Natural killer cell (primary cell): Measurements from ENCODE around the gene CPSF3. TPM values are rescaled to one million over a fixed set of nuclear protein-coding genes. Genes with fewer than 3 reads are reported as not detected.

ENCODE experiments used
- ATAC-seq, 3 donors: fragments of 150-1000 bp in 2 of 3; fragments of 200-7000 bp in 1 of 3; cut with Tn5 transposase; 1 replicate in 1 of 3; 2 replicates in 2 of 3; pipeline ENCODE4 v1.10.0; 2021; ENCODE audit warnings: mild to moderate bottlenecking in 2 of 3, moderate library complexity in 2 of 3
- DNase-seq, 2 donors: peaks; one replicate each; pipeline versions ENCODE4 v3.0.0 to v3.0.0-alpha.2; 2013 to 2021; ENCODE audit warnings: mixed read lengths in 1 of 2
- H3K27ac ChIP-seq: one replicate; pipeline ENCODE4 v1.5.1; 2013; ENCODE audit warnings: mild to moderate bottlenecking, low read length
- H3K27me3 ChIP-seq: one replicate; pipeline ENCODE4 v1.6.1; 2013; ENCODE audit warnings: low read length; ENCODE audit not compliant: control insufficient read depth, insufficient read depth
- H3K36me3 ChIP-seq: one replicate; pipeline ENCODE4 v1.6.1; 2013; ENCODE audit warnings: low read length; ENCODE audit not compliant: control insufficient read depth, insufficient read depth
- H3K4me1 ChIP-seq: one replicate; pipeline ENCODE4 v1.6.1; 2013; ENCODE audit warnings: low read length; ENCODE audit not compliant: control insufficient read depth, insufficient read depth
- H3K4me3 ChIP-seq: one replicate; pipeline ENCODE4 v1.5.1; 2013; ENCODE audit warnings: low read length
- H3K9me3 ChIP-seq: one replicate; pipeline ENCODE4 v1.6.1; 2013; ENCODE audit warnings: low read length; ENCODE audit not compliant: control insufficient read depth, insufficient read depth
- H3K27ac Mint-ChIP-seq, 2 donors: one replicate each; pipeline ENCODE4 v1.8.0; 2022; ENCODE audit warnings: mild to moderate bottlenecking in 2 of 2, mixed read lengths in 2 of 2, moderate library complexity in 1 of 2
- H3K27me3 Mint-ChIP-seq, 2 donors: one replicate each; pipeline ENCODE4 v1.8.0; 2022; ENCODE audit warnings: low read depth in 2 of 2, mixed read lengths in 2 of 2
- H3K36me3 Mint-ChIP-seq: one replicate; pipeline ENCODE4 v1.8.0; 2022; ENCODE audit warnings: mixed read lengths
- H3K4me1 Mint-ChIP-seq, 2 donors: one replicate each; pipeline ENCODE4 v1.8.0; 2022; ENCODE audit warnings: mixed read lengths in 2 of 2
- H3K4me3 Mint-ChIP-seq: one replicate; pipeline ENCODE4 v1.8.0; 2022; ENCODE audit warnings: mild to moderate bottlenecking, moderate library complexity, mixed read lengths
- H3K9me3 Mint-ChIP-seq, 2 donors: one replicate each; pipeline ENCODE4 v1.8.0; 2022; ENCODE audit warnings: mixed read lengths in 2 of 2
- CTCF ChIP-seq: fragments of 200-600 bp; IDR thresholded peaks from one replicate; pipeline ENCODE4 v1.8.0; 2022; ENCODE audit warnings: antibody characterized with exemption
- WGBS: methylation state at CpG from one replicate; pipeline ENCODE4 v1.1.7; 2013; ENCODE audit warnings: missing lambda C conversion rate; ENCODE audit not compliant: insufficient coverage; 5-methylcytosine and 5-hydroxymethylcytosine counted together
- intact Hi-C: fragments of 100-400 bp; cut with micrococcal nuclease; formaldehyde crosslinking; loops from one replicate; pipeline ENCODE4 v1.14.2; 2022
- total RNA-seq, 4 donors: library from RNA; stranded (reverse); fragments of 120-200 nt in 1 of 4; gene quantifications; one replicate each; pipeline versions ENCODE4 v1.2.3 to v1.2.4, GENCODE V29; 2013 to 2022

Gene CPSF3
- total RNA-seq, 3 donors from 2014 or later (not counting 1 experiment from before 2014, with no cell fraction given) = 28.4 to 30.7 (median 28.7) TPM

- WGBS = no CpG with 5 or more reads among the region's 1 CpG
- H3K4me3 ChIP-seq = no peak overlapping the region
- no peaks in the 10 kb centered on the region for H3K9me3 Mint-ChIP-seq
- H3K9me3 ChIP-seq = no peaks in the 10 kb centered on the region
- intact Hi-C loops = no loop called here
- H3K4me1 ChIP-seq = no peaks in the 10 kb centered on the region
- no peaks in the 10 kb centered on the region for H3K4me1 Mint-ChIP-seq
- no peak for TF ChIP-seq CTCF
- no peak overlapping the region for H3K27ac ChIP-seq
- ATAC-seq = no peak
- H3K27me3 ChIP-seq = no peaks in the 10 kb centered on the region
- H3K27ac Mint-ChIP-seq = no peak overlapping the region
- no peak overlapping the region for H3K4me3 Mint-ChIP-seq
- no peaks in the 10 kb centered on the region for H3K27me3 Mint-ChIP-seq
- no peak for DNase-seq
- H3K36me3 ChIP-seq = peaks cover 65% of the 10 kb centered on the region
- H3K36me3 Mint-ChIP-seq = peaks cover 24% of the 10 kb centered on the region
These were observed 16.1 kb downstream of the CPSF3 start for GRCh38 chr2:9439536-9439935.

- peaks cover 24% of the 10 kb centered on the region for H3K36me3 Mint-ChIP-seq
- H3K27me3 Mint-ChIP-seq = no peaks in the 10 kb centered on the region
- Histone ChIP-seq H3K4me1 (no peaks in the 10 kb centered on the region), H3K36me3 (peaks cover 62% of the 10 kb centered on the region), H3K9me3 (no peaks in the 10 kb centered on the region), H3K27ac (no peak overlapping the region), H3K27me3 (no peaks in the 10 kb centered on the region), H3K4me3 (no peak overlapping the region)
- H3K4me3 Mint-ChIP-seq = no peak overlapping the region
- DNase-seq (no peak), ATAC-seq (no peak)
- intact Hi-C loops = no loop called here
- TF ChIP-seq CTCF = no peak
- no peaks in the 10 kb centered on the region for H3K4me1 Mint-ChIP-seq
- no CpG with 5 or more reads among the region's 1 CpG for WGBS
- no peaks in the 10 kb centered on the region for H3K9me3 Mint-ChIP-seq
- H3K27ac Mint-ChIP-seq = no peak overlapping the region
These were observed 16.7 kb downstream of the CPSF3 start for GRCh38 chr2:9440058-9440727.

- Mint-ChIP-seq H3K4me1 (no peaks in the 10 kb centered on the region), H3K27ac (no peak overlapping the region), H3K9me3 (no peaks in the 10 kb centered on the region), H3K36me3 (peaks cover 24% of the 10 kb centered on the region), H3K27me3 (no peaks in the 10 kb centered on the region), H3K4me3 (no peak overlapping the region)
- DNase-seq (no peak), ATAC-seq (no peak)
- Histone ChIP-seq H3K36me3 (peaks cover 67% of the 10 kb centered on the region), H3K27me3 (no peaks in the 10 kb centered on the region), H3K4me1 (no peaks in the 10 kb centered on the region), H3K9me3 (no peaks in the 10 kb centered on the region), H3K4me3 (no peak overlapping the region), H3K27ac (no peak overlapping the region)
- no peak for TF ChIP-seq CTCF
- WGBS = 98% methylated on average over 3 of the region's 3 CpGs
- intact Hi-C loops = no loop called here
These were observed 18.1 kb downstream of the CPSF3 start for GRCh38 chr2:9441556-9441955.

DNA sequence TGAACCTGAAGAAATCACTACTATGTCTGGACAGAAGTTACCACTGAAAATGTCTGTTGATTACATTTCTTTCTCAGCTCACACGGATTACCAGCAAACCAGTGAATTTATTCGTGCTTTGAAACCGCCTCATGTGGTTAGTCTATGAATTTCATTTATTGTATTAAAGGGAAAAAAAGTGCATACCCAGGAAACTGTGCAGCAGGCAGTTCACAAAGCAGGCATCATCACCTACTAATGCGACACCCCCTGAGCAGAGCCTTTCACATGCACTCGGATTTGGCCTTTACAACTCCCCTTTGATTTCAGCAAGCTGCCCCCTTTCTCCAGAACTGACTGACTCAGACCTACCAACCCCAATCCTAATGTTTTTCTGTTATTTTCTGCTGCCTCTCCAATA is 20.1 kb downstream of the CPSF3 start:
- H3K4me3 ChIP-seq = no peak overlapping the region
- H3K27ac ChIP-seq = no peak overlapping the region
- no peak for TF ChIP-seq CTCF
- H3K4me1 Mint-ChIP-seq = no peaks in the 10 kb centered on the region
- no peaks in the 10 kb centered on the region for H3K27me3 Mint-ChIP-seq
- H3K36me3 ChIP-seq = peaks cover 54% of the 10 kb centered on the region
- no peaks in the 10 kb centered on the region for H3K9me3 ChIP-seq
- H3K27me3 ChIP-seq = no peaks in the 10 kb centered on the region
- H3K4me3 Mint-ChIP-seq = no peak overlapping the region
- ATAC-seq = no peak
- no peak overlapping the region for H3K27ac Mint-ChIP-seq
- no peaks in the 10 kb centered on the region for H3K9me3 Mint-ChIP-seq
- DNase-seq = no peak
- 96% methylated on average over 5 of the region's 5 CpGs for whole genome bisulfite sequencing
- H3K36me3 Mint-ChIP-seq = peaks cover 24% of the 10 kb centered on the region
- H3K4me1 ChIP-seq = no peaks in the 10 kb centered on the region
- intact Hi-C loops = no loop called here
